DMS79 treated with DMSO at 0.1 percent for 48 hours (cell line): ENCODE data around the gene TMEM63B.
"Not testable (repeated sequence)": the region's sequence is repeated elsewhere in the genome, so short reads cannot be mapped to it uniquely, and the experiment has no call there.

Source experiments
- DNase-seq: peaks from one replicate; lab custom pipeline; 2025; lab: John Stamatoyannopoulos, UW

Gene TMEM63B

DNA sequence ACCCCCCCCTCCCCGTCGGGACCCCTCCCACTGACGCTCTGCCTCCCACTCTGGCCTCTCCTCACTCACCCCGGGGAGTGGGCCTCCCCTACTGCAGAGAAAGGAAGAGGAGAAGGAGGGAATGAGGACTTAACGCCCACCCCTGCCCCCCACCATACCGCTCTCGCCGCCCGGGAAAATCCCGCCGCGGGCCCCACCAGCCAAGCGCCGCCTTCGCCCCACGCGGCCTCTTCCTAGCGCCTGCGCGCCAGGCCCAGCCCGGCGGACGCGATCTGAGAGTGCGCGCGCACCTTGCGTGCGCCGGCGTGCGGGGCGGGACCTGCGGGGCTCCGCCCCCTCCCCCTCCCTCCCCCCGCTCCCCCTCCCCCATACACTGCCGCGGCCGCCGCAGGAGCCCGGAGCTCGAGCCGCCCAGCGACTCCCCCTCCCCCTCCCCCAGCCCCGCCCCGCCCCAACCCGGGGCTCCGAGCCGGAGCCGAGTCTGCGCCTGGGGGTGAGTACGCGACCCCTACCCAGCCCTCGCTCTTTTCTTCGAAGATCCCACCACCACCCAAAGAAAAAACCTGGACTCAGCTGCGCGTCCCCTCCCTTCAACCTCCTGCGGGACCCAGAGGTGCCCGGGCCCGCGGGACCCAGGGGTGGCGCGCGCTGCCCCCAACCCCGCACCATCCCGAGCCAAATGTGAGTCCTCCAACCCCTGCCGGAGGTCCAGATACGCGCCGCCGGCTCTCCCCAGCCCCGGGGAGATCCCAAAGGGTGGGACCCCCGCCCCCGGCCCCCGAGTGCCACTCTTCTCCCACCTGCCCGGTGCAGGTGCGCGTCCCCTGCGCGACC, at the start of gene TMEM63B, which contains the start of gene MRPL14:
Gene TMEM63B, plus strand, starts transcription at position 369 of the 834 bp plus-strand sequence. CDS start 7,031 bp downstream, outside the sequence.
Gene MRPL14, minus strand, starts transcription at position 267 of the 834 bp plus-strand sequence. CDS start 10,841 bp downstream, outside the sequence.
- DNase-seq = peak; percentile 64

DNA sequence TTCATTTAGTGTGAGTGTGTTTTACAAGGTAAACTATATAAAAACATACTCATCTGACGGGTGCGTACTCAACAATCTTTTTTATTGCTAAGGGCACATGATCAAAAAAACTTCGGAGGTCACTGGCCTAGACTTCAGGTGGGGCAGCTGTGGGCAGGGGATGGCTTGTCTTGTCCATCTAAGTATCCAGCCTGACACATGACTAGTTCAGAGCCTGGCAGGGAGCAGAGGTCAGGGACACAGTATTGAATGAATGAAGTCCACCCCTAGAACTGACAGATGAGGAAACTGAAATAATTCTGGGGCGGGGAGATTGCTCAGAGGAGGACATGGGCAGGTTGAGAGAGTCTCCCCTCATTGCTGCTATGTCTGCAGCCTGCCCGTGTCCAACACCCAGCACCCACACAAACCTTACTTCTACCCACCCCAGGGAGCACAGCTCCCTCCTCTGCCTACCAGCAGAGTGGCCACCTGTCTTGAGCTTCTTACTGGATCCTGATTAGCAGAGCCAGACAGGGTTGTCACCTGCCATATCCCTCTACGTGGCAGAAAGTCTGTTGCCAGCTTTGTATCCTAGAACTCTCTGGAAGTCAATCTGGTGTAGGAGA, 49.0 kb upstream of the TMEM63B start:
- DNase-seq = no peak

DNA sequence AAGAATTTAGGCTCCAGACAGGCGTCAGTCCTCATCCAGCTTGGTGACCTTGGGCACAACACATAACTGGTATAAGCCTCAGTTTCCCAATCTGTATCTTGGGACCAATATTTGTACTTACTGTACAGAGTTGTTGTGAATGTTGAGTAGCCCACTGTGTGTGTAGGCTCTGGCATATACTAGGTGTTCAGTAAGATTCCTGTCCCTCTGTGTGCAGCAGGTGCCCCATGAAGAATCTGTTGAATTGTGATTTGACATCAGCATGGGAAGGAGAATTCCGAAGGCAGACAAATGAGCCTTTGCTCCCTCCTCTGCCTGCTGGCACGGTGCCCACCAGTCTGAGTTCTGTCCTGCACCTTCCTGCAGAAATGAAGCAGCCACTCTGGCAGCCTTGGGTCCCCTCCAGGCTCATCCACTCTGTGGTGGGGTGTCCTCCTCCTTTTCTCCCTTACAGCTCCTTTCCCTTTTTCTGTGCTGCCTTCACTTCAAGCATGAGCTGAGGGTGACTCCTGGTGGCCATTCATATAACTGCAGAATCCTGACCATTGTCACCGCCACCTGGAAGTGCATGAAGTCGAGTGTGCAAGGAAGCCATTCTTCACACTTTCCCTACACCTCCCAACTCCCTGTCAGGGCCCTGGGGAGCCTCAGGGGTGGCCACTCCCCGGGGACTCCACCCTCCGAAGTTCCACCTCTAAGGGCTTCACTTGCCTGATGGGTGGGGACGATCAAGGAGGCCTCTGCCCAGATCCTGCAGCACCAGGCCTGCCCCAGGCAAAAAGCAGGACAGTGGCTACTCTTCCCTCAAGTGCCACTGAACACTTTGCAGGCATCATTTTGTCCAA, 48.3 kb upstream of the TMEM63B start:
- no peak for DNase-seq

DNA sequence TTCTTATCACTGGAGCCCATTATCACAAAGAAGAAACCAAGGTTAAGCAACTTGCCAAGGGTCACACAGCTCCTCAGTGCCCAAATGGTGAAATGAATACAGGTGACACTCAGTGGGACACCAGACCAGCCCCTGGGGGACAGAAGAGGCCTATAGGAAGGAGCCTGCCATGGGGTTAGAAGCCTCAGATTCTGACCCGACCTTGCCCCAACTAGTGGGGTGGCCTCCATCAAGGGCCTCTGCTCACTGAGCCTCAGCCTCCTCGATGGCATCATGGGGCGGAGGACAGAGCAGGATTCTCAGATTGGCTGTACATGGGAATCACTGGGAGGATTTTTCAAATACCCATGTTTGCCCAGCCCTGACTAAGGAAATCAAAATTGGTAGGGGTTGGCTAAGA, 47.7 kb upstream of the TMEM63B start:
- no peak for DNase-seq

DNA sequence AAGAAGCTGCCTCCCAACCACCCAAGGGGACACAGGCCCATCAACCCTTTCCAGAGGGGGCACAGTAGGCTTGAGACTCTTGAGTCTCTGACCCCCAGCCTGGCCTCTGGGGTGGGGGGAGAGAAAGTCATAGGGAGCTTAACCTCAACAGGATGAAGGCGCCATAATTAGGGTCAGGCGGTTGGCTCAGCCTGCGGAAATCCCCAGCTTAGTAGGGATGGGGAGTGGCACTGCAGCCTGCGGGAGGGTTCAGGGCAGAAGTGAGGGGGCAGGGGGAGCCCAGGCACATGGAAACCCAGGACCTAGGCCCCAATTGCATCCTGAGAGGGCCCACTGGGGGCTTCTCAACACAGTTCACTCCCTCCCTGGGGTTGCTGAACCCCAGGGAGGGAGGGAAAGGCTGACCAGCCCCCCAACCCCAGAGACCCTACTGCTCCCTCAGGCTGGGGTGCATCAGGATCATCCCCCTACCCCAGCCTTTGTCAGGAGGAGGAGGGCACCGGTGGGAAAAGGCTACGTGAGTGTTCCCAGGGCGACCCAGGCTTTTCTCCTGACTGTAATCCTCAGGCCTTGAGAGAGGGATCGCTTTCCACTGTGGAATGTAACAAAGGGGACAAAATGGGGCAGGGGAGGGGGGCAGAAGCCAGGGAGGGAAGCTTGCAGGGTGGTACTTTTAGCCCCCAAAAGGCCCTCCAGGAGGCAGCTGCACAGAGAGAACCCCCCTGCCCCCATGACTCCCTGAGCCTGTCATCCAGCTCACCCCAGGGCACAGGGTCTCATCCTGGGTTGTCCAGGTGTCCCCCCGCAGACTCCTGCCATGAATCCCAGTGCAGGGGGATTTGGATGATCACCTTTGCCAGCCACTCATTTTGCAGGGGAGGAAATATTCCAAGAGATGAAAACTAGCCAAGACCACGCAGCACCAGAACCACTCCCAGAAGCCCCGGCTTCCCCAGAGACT, 46.5 kb upstream of the TMEM63B start:
- DNase-seq = no peak

DNA sequence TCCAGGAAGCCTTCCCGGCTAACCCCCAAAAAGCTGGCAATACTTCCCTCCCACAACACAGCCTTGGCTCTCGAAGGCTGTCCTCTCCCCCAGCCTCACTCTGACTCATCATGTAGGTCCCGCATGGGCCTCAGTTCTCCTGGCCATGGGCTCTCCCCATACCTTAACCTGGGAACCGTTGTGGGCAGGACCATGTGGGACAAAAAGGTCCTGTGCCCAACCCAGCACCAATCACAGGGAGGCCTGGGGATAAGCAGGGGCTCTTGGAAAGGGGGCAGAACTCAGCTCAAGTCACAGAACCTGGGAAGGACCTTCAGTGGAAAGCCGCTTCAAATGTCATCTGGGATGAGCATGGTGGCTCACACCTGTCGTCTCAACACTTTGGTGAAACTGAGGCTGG, 45.6 kb upstream of the TMEM63B start:
- no peak for DNase-seq

DNA sequence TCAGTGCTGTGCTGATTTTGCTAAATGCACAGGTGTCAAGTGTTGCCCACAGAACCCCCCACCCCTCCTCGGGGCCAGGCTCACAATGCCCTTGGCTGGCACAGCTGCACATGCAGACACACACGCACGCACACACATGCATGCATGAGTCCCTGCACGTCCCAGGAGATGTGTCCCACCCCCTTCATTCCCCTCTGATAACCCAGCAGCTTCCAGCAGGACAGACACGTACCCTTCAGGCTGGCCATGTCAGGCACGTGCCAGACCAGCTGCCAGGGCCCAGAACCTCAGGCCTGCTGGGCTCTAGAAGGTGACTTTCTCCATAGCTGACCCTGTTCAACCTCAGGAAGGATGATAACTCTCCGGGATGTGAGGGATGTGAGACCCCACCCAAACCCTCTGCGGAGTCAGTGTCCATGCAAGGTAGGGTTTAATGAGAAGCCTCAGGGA, 44.5 kb upstream of the TMEM63B start:
- no peak for DNase-seq

DNA sequence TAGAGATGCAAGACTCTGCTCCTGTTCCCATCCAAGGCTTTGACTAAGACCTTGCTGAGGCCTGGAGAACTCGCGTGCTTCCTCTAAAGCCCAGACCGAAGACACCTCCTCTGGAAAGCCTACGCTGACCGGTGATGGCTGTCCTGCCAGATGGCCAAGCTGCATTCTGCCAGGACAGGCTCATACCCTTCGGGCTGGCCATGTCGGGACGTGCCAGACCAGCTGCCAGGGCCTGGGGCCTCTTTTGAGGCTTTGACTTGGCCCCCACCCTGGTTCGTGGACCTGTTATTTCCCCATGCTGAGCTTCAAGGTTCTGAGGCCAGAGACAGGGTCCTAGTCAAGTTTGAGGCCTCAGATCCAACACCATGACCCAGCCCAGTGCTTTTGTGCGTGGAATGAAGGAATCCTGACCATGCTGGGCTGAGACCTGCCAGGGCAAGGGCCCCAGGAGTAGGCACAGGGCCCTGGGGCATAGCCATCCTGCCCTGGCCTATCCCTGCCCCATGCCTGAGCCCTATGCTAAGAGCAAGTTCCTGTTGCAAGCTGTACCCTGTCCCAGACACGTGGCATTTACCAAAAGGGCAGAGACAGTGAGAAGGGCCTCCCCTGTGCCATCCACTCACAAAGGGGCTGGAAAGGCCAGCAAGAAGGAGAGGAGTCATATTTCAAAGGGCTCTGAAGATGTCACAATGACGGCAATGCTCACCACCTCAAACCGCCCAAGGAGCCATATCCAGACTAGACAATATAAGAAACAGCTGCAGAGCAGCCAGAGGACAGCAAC, 42.9 kb upstream of the TMEM63B start:
- no peak for DNase-seq

DNA sequence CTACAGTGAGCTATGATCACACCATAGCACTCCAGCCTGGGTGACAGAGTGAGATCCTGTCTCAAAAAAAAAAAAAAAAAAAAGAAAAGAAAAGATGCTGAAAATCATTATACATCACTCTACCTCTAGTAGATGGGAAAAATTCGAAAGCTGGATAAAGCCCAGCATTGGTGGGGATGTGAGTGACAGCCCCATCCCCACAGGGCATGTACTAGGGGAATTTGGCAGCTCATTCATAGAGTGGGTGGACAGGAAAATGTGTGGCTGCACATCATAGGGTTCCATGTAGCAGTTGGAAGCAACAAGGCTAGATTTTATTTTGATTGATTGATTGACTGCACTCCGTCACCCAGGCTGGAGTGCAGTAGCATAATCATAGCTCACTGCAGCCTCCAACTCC, 42.1 kb upstream of the TMEM63B start:
- no peak for DNase-seq

DNA sequence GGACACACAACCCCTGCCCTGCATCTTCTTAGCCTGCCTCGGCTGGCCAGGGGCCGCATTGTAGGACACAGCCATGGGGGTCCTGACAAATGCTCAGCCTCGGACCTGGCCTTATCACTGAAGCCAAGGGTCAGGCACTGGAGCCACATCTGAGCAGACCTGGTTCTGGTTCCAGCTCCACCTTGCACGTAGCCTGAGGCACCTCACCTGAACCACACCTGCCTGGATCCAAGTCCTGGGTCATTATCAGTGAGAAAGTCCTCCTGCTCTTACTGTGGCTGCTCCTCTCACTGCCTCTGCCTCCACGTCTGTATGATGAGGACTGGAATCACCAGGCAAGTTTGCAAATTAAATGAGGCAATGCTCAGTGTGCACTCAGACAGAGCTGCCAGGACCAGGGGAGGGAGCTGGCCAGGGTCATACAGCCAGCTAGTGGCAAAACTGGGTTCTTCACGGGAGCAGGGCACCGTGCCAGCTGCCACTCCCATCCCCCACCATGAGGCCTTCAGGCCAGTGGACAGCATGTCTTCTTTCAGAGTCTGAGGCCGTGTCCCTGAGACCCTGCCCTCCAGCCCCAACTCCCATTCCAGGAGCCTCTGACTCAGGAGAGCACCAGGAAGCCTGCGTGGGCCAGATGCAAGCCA, 40.3 kb upstream of the TMEM63B start:
- DNase-seq = no peak

DNA sequence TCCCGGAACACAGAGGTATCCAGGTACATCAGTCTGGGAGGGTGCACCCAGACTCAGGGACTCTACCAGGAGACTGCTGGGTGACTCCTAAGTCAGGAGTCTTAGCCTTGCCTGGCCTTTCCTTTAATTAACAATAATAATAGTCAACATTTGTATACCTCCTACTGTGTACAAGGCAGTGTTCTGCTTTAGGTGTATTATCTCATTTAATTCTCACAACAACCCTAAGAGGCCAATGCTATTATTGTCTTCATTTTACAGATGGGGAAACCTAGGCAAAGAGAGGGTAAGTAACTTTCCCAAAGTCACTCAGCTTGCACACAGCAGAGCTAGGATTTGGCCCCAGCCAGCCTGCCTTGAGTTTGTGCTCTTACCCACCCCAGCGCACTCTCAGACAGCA, 39.7 kb upstream of the TMEM63B start:
- DNase-seq = no peak

DNA sequence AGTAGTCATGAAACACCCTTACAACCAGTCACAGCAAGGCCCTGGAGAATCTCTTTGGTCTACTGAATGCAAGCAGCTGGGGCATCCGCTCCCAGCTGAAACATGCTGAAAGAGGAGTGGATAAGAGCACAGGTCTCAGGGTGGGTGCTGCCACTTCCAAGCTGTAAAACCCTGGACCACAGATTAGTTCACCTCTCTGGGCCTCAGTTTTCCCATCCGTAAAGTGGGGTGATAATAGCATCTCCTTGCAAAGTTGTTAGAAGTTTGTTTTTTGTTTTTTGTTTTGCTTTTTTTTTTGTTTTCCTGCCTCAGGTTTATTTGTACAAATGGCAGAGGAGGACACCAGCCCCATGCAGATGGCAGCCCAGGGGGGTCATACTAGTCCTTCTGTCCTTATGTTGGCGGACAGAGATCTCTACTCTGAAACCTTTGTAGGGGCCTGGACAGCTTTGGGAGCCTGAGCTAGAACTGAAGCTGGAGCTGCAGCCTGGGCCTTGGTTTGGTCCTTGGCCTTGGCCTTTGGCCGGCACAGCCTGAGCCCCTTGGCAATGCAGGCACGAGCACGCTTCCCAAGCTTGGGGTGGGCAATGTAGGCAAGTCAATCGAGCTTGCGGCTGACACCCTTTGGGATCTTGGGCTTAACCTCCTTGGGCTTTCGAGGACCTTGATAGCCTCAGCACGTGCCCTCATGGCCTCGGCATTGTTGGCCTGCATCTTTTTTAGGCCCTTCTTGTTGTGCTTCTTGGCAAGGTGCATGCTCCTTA, 38.3 kb upstream of the TMEM63B start:
- no peak for DNase-seq

DNA sequence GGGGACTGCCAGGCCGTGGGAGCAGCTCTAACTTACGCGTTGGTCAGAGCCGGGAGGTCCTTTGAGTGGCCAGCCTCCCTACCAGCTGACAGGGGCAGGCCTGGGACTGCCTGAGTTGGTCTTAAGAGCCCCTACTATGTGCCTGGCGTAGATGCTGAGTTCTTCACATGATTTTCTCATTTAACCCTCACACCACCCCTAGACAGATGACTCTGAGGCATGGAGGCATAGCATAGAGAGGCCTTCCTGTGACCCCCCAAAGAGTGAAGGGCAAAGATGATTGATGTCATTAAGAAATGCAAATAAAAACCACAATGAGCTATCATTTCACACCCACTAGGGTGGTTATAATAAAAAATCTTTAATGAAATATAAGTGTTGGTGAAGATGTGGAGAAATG, 36.9 kb upstream of the TMEM63B start:
- no peak for DNase-seq

DNA sequence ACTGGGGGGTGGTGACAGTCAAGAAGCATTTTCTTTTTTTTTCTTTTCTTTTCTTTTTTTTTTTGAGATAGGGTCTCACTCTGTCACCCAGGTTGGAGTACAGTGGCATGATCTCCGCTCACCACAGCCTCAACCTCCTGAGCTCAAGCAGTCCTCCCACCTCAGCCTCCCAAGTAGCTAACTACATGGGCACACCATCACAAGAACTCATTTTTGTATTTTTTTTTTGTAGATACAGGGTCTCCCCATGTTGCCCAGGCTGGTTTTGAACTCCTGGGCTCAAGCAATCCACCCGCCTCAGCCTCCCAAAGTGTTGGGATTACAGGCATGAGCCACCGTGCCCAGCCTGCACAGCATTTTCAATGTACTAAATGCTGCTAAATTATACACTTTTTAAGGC, 36.0 kb upstream of the TMEM63B start:
- DNase-seq = not testable (repeated sequence)

DNA sequence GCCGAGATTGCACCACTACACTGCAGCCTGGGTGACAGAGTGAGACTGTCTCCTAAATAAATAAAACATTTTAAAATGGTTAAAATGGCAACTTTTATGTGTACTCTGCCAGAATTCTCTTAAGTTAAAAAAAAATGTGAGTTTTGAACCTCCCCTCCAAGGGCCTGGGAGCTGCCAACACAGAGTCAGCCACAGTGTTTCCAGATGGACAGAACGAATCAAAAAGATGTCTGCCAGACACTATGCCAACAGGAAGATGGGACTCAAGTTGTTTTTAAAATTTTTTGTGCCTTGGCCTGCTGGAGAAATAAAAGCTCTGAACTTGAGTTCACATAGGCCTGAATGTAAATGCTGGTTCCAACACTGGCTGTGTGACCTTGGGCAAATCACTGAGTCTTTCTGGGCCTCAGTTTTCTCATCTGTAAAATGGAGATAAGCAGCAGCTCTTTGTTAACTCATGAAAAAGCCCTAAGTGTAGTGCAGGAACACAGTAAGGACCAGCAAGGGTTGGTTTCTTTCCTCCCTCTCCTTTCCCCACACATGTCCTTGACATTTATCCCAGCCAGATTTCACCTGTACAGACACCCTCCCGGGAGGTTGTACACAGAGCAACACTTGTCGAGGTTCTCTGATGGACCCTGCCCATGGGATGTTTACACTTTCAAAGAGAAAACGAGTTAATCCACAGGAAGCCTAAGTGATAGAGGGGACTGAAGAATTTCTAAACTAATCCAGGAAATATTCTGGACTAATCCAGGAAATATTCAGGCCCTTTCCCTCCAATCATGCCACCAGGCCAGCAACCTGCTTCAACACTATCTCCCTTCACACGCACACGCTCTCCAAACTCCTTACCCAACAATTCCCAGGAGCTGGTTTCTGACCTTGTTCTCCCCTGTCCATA, 35.1 kb upstream of the TMEM63B start:
- DNase-seq = no peak

DNA sequence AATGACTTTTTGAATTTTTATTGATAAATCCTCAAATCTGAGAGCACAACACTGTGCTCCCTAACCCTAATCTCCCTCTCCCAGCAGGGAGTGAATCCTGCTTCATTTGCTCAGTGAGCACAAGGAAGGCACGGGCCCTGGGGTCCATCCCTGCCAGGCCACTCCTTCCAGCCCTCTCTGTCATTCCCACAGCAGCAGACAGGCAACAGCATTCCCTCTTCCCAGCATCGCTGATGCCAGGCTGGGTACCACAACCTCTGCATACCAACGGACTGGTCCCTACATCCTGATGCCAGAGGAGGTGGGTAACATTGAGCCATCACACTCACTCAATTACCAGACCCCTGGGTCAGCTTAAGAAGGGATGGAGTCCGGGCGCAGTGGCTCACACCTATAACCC, 34.3 kb upstream of the TMEM63B start:
- DNase-seq = no peak

DNA sequence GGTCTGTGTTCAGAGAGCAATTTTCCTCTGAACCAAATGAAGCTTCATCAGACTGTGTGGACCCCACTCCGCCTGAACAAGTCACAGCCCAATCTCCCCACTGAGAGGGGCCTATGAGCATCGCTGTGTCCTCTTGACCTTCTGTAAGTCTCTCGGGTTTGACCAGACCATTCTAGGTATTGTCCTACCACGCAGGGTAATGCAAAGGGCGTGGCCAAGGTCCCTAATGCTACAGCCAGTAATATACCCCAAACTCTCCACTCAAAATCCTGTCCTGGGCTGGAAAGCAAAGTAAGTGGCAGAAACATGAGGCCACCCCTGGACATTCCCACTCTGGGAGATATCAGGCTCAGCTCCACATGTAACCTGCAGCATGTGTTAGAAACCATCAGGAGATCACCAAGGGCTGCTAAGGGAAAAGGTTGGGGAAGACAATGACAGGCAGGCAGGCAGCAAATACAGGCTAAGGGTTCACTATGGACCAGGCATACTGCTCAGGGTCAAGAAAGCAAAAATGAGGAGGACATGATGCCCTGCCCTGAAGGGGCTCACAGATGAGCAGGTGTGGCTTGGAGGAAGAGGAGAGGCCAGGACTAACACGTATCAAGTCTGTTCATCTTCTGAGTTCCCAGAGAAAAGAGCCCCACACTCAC, 33.5 kb upstream of the TMEM63B start:
- no peak for DNase-seq
